ENCODE results near the gene ZNF277. TPM values are rescaled to one million over a fixed set of nuclear protein-coding genes. Genes with fewer than 3 reads are reported as not detected.

The ZNF277 gene
- total RNA-seq, 1 experiment from 2014 or later = 13.1 TPM

DNA sequence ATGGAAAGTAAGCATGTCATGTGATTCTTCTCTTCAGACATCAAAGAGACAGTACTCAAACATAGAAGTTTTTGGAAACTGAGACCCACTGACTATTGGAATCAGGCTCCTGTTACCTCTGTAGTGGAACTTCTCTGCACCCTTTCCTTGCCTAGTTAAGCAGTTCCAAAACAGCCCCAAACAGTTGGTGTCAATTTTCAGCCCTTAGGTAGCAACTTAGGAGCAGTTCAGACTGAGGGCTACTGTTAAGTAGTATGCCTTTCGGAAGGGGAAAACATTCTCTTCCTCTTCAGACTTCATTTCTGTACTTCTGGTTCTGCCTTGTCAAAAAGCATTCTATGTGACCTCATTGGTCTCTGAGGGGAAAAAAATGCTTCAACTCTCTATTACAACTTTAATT is 85.7 kb downstream of the ZNF277 start:
- peak overlapping the region in 1 of 3 experiments; percentile 57; a peak in 1 of 7 replicates for H3K27ac Mint-ChIP-seq
- no peak overlapping the region for H3K14ac ChIP-seq (ENCODE audit: insufficient read depth, low read length)

More for the DNA sequence above, 85.7 kb downstream of the ZNF277 start:
- DNase-seq = no peak
- H3T11ph ChIP-seq (ENCODE audit: low read length) = no peak overlapping the region
- no peak overlapping the region for H3K23ac ChIP-seq (ENCODE audit: insufficient read length, low read depth, low read length)
- H3K23me2 ChIP-seq (ENCODE audit: insufficient read length, low read depth, low read length, poor library complexity, severe bottlenecking) = no peaks in the 10 kb centered on the region
- H3K79me2 ChIP-seq (ENCODE audit: insufficient read depth, low read length) = no peaks in the 10 kb centered on the region
- H3K4me3 Mint-ChIP-seq = no peak overlapping the region
- no peak overlapping the region for H4K5ac ChIP-seq (ENCODE audit: insufficient read length, low read depth, low read length)
- no peak overlapping the region for H3K9ac ChIP-seq (ENCODE audit: extremely low read depth, insufficient read length, low read length)
- H3K27me3 Mint-ChIP-seq (ENCODE audit: low read depth) = no peaks in the 10 kb centered on the region
- no peak overlapping the region for H3K56ac ChIP-seq (ENCODE audit: insufficient read length, low read depth, low read length)
- H4K8ac ChIP-seq (replicated peaks; ENCODE audit: insufficient read length, low read depth, low read length) = no peak overlapping the region
- H3K18ac ChIP-seq (ENCODE audit: insufficient read length, low read depth, low read length) = no peak overlapping the region
- no peak overlapping the region for H2BK15ac ChIP-seq (ENCODE audit: low read depth, low read length)
- no peak overlapping the region for H3K4me2 ChIP-seq (ENCODE audit: insufficient read depth, insufficient read length, low read length)
- no peaks in the 10 kb centered on the region for H3K27me3 ChIP-seq (ENCODE audit: insufficient read depth, low read length)
- no peak overlapping the region for H2BK120ac ChIP-seq (ENCODE audit: low read depth, low read length, poor library complexity, severe bottlenecking)
- no peak overlapping the region for H3K27ac ChIP-seq (ENCODE audit: insufficient read length, low read depth, low read length)
- H4K20me1 ChIP-seq (ENCODE audit: control insufficient read depth, insufficient read depth, insufficient read length) = no peaks in the 10 kb centered on the region
- H2BK20ac ChIP-seq (ENCODE audit: low read depth, low read length, poor library complexity, severe bottlenecking) = no peak overlapping the region
- no peak overlapping the region for H4K91ac ChIP-seq (ENCODE audit: insufficient read length, low read depth, low read length)
- no peaks in the 10 kb centered on the region; the same call in 1 of the 2 replicates for H3K4me1 ChIP-seq (ENCODE audit: insufficient read depth, low read length)
- no peak overlapping the region for H2BK12ac ChIP-seq (ENCODE audit: insufficient read length, low read depth, low read length)
- H3K79me1 ChIP-seq (ENCODE audit: insufficient read depth, low read depth, low read length, poor library complexity, severe bottlenecking) = no peaks in the 10 kb centered on the region
- no peak overlapping the region for H2AK5ac ChIP-seq (ENCODE audit: insufficient read length, low read length)
- no peak overlapping the region for H2AFZ ChIP-seq (ENCODE audit: low read length)
- no peak overlapping the region for H3K4ac ChIP-seq (ENCODE audit: low read depth, low read length)
- H3K9me3 Mint-ChIP-seq = no peaks in the 10 kb centered on the region
- no peaks in the 10 kb centered on the region for H3K9me3 ChIP-seq (ENCODE audit: control insufficient read depth, low read depth, low read length)
- peaks cover 0 to 2% (median 2%) of the 10 kb centered on the region in 3 experiments; a peak in 3 of 7 replicates for H3K36me3 Mint-ChIP-seq (ENCODE audit: insufficient read depth in 1 of 3, low read depth in 3 of 3)
- no peak overlapping the region for H2BK5ac ChIP-seq (ENCODE audit: insufficient read length, low read length)
- peaks cover 0 to 2% of the 10 kb centered on the region in 2 experiments; a peak in 1 of 4 replicates for H3K4me1 Mint-ChIP-seq
- TF ChIP-seq, protein P1, sequence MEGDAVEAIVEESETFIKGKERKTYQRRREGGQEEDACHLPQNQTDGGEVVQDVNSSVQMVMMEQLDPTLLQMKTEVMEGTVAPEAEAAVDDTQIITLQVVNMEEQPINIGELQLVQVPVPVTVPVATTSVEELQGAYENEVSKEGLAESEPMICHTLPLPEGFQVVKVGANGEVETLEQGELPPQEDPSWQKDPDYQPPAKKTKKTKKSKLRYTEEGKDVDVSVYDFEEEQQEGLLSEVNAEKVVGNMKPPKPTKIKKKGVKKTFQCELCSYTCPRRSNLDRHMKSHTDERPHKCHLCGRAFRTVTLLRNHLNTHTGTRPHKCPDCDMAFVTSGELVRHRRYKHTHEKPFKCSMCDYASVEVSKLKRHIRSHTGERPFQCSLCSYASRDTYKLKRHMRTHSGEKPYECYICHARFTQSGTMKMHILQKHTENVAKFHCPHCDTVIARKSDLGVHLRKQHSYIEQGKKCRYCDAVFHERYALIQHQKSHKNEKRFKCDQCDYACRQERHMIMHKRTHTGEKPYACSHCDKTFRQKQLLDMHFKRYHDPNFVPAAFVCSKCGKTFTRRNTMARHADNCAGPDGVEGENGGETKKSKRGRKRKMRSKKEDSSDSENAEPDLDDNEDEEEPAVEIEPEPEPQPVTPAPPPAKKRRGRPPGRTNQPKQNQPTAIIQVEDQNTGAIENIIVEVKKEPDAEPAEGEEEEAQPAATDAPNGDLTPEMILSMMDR (conservative IDR thresholded peaks at IDR 0.05) = no peak
- no CpG with 5 or more reads among the region's 1 CpG for WGBS (ENCODE audit: extremely low coverage, insufficient read length, low lambda C conversion rate)

All from H9 (cell line).